Stimulated activated naive CD8-positive, alpha-beta T cell treated with anti-CD3 and anti-CD28 coated beads, Interleukin-15, Interleukin-2, amounts not matched to agents 100 U/mL and 50 U/mL, for 24 hours (primary cell): ENCODE results near the gene SMAP1.

ENCODE experiments used
- ATAC-seq: fragments of 150-1000 bp; cut with Tn5 transposase; one replicate; pipeline ENCODE4 v1.10.0; 2021
- DNase-seq: peaks from one replicate; pipeline ENCODE4 v3.0.0; 2021

Gene SMAP1

GRCh38 chr6:70900047-70900446 lies 232.4 kb downstream of the SMAP1 start:
- DNase-seq (no peak), ATAC-seq (no peak)

GRCh38 chr6:70901324-70901723 lies 233.6 kb downstream of the SMAP1 start:
- ATAC-seq (no peak), DNase-seq (no peak)

GRCh38 chr6:70903665-70904452 lies 236.2 kb downstream of the SMAP1 start:
- no peak for DNase-seq
- no peak for ATAC-seq

- no peak for DNase-seq
- no peak for ATAC-seq
These were observed 238.1 kb downstream of the SMAP1 start for GRCh38 chr6:70905742-70906141.
